Measurements from ENCODE around the gene NKD1.

NKD1 gene

DNA sequence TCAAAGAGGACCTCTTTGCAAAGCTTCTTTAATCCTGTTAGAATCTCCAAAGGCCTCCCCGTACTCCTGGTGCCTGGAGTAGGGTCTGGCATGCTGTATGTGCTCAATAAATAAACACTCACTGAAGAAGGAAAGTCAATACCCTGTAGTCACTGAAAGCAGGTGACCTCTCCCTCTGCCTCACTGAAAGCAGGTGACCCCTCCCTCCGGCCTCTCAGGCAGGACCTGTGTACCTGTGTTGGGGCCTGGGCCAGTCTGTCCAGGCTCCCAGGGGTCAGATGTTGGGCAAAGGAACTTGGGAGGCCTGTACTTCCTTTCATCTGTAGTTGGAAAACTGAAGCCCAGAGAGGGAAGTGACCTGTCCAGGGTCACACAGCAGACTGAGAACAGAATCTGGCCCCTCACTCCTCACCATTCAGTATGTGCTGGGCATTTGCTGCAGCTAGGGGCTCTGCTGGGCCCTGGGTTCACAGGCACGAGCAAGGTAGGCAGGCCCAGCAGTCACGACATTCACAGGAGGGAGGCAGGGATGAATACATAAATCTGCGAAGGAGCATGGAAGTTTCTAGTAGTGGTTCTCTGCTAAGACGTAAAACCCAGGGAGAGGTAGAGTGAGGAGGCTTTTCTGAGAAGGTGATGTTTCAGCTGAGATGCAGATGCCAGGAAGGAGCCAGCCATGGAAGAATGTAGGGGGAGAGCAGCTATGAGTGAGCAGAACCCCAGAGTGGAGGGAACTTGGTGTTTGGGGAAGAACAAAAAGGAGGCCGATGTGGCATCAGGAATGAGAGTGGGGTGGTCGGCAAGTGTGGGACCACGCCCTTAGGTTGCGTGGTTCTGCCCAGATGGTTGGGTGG is 64.0 kb downstream of the NKD1 start:
- H3K79me2 ChIP-seq (ENCODE audit: insufficient read depth, low read length) = no peaks in the 10 kb centered on the region
- H2AFZ ChIP-seq (ENCODE audit: low read length) = no peak overlapping the region
- H3F3A ChIP-seq (ENCODE audit: low read depth) = no peaks in the 10 kb centered on the region
- TF ChIP-seq, protein P1, sequence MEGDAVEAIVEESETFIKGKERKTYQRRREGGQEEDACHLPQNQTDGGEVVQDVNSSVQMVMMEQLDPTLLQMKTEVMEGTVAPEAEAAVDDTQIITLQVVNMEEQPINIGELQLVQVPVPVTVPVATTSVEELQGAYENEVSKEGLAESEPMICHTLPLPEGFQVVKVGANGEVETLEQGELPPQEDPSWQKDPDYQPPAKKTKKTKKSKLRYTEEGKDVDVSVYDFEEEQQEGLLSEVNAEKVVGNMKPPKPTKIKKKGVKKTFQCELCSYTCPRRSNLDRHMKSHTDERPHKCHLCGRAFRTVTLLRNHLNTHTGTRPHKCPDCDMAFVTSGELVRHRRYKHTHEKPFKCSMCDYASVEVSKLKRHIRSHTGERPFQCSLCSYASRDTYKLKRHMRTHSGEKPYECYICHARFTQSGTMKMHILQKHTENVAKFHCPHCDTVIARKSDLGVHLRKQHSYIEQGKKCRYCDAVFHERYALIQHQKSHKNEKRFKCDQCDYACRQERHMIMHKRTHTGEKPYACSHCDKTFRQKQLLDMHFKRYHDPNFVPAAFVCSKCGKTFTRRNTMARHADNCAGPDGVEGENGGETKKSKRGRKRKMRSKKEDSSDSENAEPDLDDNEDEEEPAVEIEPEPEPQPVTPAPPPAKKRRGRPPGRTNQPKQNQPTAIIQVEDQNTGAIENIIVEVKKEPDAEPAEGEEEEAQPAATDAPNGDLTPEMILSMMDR (conservative IDR thresholded peaks at IDR 0.05; ENCODE audit: low read length) = no peak
- TF ChIP-seq EZH2phosphoT487 (IDR thresholded peaks at IDR 0.05; ENCODE audit: borderline replicate concordance) = no peak
- no peak overlapping the region for H3K4me2 ChIP-seq (ENCODE audit: low read depth, low read length, poor library complexity, severe bottlenecking)
- no peaks in the 10 kb centered on the region for H4K20me1 ChIP-seq (ENCODE audit: insufficient read depth, low read length, poor library complexity, severe bottlenecking)
- H3K27me3 ChIP-seq (ENCODE audit: insufficient read depth, low read length, poor library complexity, severe bottlenecking) = no peaks in the 10 kb centered on the region
- no peaks in the 10 kb centered on the region for H3K36me3 ChIP-seq (ENCODE audit: insufficient read depth, low read length)
- no peaks in the 10 kb centered on the region for H3K9me3 ChIP-seq (ENCODE audit: insufficient read depth, low read depth, low read length)
- H3K9ac ChIP-seq (ENCODE audit: low read depth, low read length, poor library complexity, severe bottlenecking) = no peak overlapping the region
- H3K9me2 ChIP-seq (replicated peaks; ENCODE audit: low read depth, low read length) = no peaks in the 10 kb centered on the region
- no peak overlapping the region for H3K4me3 ChIP-seq (ENCODE audit: low read length, poor library complexity, severe bottlenecking)
- no peaks in the 10 kb centered on the region for H3K4me1 ChIP-seq (ENCODE audit: insufficient read depth, low read length, poor library complexity, severe bottlenecking)

DNA sequence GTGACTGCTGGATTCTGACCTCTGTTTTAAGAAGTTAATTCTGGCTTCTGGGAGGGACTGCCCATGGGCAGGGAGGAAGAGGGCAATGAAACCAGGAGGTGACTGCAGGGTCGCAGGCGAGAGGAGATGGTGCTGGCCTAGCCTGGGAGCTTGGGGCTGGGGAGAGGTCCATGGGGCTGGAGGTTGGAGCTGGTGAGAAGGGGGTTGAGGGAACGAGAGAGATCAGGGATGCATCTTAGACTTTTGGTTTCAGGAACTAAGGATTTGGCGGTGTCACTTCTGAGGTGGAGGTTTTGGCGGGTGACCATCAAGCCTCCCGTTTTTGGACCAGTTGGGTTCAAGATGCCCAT is 64.6 kb downstream of the NKD1 start:
- H3K9me2 ChIP-seq (replicated peaks; ENCODE audit: low read depth, low read length) = no peaks in the 10 kb centered on the region
- no peak overlapping the region for H3K9ac ChIP-seq (ENCODE audit: low read depth, low read length, poor library complexity, severe bottlenecking)
- no peak overlapping the region for H2AFZ ChIP-seq (ENCODE audit: low read length)
- no peaks in the 10 kb centered on the region for H3K79me2 ChIP-seq (ENCODE audit: insufficient read depth, low read length)
- TF ChIP-seq, protein P1 (conservative IDR thresholded peaks at IDR 0.05; ENCODE audit: low read length) = no peak
- TF ChIP-seq EZH2phosphoT487 (IDR thresholded peaks at IDR 0.05; ENCODE audit: borderline replicate concordance) = no peak
- H3K4me1 ChIP-seq (ENCODE audit: insufficient read depth, low read length, poor library complexity, severe bottlenecking) = no peaks in the 10 kb centered on the region
- H3K4me3 ChIP-seq (ENCODE audit: low read length, poor library complexity, severe bottlenecking) = no peak overlapping the region
- H3K27me3 ChIP-seq (ENCODE audit: insufficient read depth, low read length, poor library complexity, severe bottlenecking) = no peaks in the 10 kb centered on the region
- no peaks in the 10 kb centered on the region for H4K20me1 ChIP-seq (ENCODE audit: insufficient read depth, low read length, poor library complexity, severe bottlenecking)
- H3K9me3 ChIP-seq (ENCODE audit: insufficient read depth, low read depth, low read length) = no peaks in the 10 kb centered on the region
- no peaks in the 10 kb centered on the region for H3F3A ChIP-seq (ENCODE audit: low read depth)
- H3K36me3 ChIP-seq (ENCODE audit: insufficient read depth, low read length) = no peaks in the 10 kb centered on the region
- no peak overlapping the region for H3K4me2 ChIP-seq (ENCODE audit: low read depth, low read length, poor library complexity, severe bottlenecking)

DNA sequence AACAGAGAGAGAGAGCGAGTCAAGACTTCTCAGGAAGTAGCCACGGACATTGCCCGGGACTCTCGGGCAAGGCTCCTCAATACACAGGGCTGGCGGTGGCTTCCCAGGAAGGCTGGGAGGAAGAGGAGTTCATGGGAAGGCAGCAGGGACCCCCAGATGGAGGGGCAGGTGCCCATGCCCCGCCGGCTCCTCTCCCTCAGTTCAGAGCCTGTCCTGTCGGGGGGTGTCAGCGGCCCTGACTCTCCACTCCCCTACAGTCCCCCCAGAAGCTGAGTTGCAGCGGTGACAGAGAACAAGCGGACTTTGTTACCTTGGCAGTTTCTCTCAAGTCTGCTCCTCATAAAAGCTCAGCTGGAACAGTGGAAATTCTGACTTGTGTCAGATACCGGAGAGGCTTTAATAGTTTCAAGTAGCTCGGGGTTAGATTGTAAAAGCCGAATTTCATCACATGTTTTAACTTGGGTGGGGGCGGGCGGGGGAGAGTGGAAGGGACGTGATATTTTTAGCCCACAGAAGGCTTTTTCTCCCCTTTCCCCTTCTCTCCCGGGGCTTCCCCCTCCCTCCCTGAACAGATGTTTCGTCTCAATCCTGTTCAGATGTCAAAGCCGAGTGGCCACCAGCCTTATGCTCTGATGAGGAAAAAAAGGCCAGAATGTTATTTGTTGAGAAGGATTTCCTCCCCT is 65.2 kb downstream of the NKD1 start:
- no peak overlapping the region for H2AFZ ChIP-seq (ENCODE audit: low read length)
- H3K4me2 ChIP-seq (ENCODE audit: low read depth, low read length, poor library complexity, severe bottlenecking) = no peak overlapping the region
- no peaks in the 10 kb centered on the region for H4K20me1 ChIP-seq (ENCODE audit: insufficient read depth, low read length, poor library complexity, severe bottlenecking)

More for the DNA sequence above, 65.2 kb downstream of the NKD1 start:
- no peak for TF ChIP-seq EZH2phosphoT487 (IDR thresholded peaks at IDR 0.05; ENCODE audit: borderline replicate concordance)
- TF ChIP-seq, protein P1 (conservative IDR thresholded peaks at IDR 0.05; ENCODE audit: low read length) = no peak
- H3K4me3 ChIP-seq (ENCODE audit: low read length, poor library complexity, severe bottlenecking) = no peak overlapping the region
- H3K9me2 ChIP-seq (replicated peaks; ENCODE audit: low read depth, low read length) = no peaks in the 10 kb centered on the region
- H3K9me3 ChIP-seq (ENCODE audit: insufficient read depth, low read depth, low read length) = no peaks in the 10 kb centered on the region
- H3K27me3 ChIP-seq (ENCODE audit: insufficient read depth, low read length, poor library complexity, severe bottlenecking) = no peaks in the 10 kb centered on the region
- H3K36me3 ChIP-seq (ENCODE audit: insufficient read depth, low read length) = no peaks in the 10 kb centered on the region
- H3K4me1 ChIP-seq (ENCODE audit: insufficient read depth, low read length, poor library complexity, severe bottlenecking) = no peaks in the 10 kb centered on the region
- no peaks in the 10 kb centered on the region for H3F3A ChIP-seq (ENCODE audit: low read depth)
- H3K9ac ChIP-seq (ENCODE audit: low read depth, low read length, poor library complexity, severe bottlenecking) = no peak overlapping the region
- H3K79me2 ChIP-seq (ENCODE audit: insufficient read depth, low read length) = no peaks in the 10 kb centered on the region

All from Loucy (cell line).